Neural crest cell (in vitro differentiated cells): ENCODE measurements around the gene SETBP1. TPM values are rescaled to one million over a fixed set of nuclear protein-coding genes. Genes with fewer than 3 reads are reported as not detected.
A peak's percentile ranks its signal among the peaks of the same experiment; 100 is the strongest.

ENCODE experiments used
- DNase-seq: peaks from one replicate; pipeline ENCODE4 v3.0.0; 2021; ENCODE audit warnings: low read depth, mixed read lengths, low spot score
- H3K27ac Mint-ChIP-seq: one replicate; pipeline ENCODE4 v1.8.0; 2021; ENCODE audit warnings: mild to moderate bottlenecking, mixed read lengths; ENCODE audit not compliant: unreplicated experiment
- H3K27me3 Mint-ChIP-seq: 2 replicates; pipeline ENCODE4 v1.8.0; 2021; ENCODE audit warnings: low read depth, mild to moderate bottlenecking, mixed read lengths
- H3K36me3 Mint-ChIP-seq: 2 replicates; pipeline ENCODE4 v1.8.0; 2021; ENCODE audit warnings: low read depth, mild to moderate bottlenecking, mixed read lengths
- H3K4me1 Mint-ChIP-seq: 2 replicates; pipeline ENCODE4 v1.8.0; 2021; ENCODE audit warnings: mixed read lengths
- H3K4me3 Mint-ChIP-seq: one replicate; pipeline ENCODE4 v1.8.0; 2021; ENCODE audit warnings: mild to moderate bottlenecking, mixed read lengths
- H3K9me3 Mint-ChIP-seq: 2 replicates; pipeline ENCODE4 v1.8.0; 2021; ENCODE audit warnings: mixed read lengths
- CTCF ChIP-seq: fragments of 200-600 bp; sonication (generic); conservative IDR thresholded peaks from 2 replicates; pipeline ENCODE4 v1.5.0; 2021; ENCODE audit warnings: antibody characterized with exemption, mild to moderate bottlenecking
- total RNA-seq: library from RNA; stranded (reverse); gene quantifications from 2 replicates; pipeline ENCODE4 v1.2.1, GENCODE V29; 2021

The SETBP1 gene
- total RNA-seq, 1 donor from 2014 or later = 38.9 TPM

- H3K4me3 Mint-ChIP-seq = no peak overlapping the region
- DNase-seq = no peak
These were observed 122.4 kb downstream of the SETBP1 start for GRCh38 chr18:44803019-44803650.

GRCh38 chr18:44804033-44804432, 123.3 kb downstream of the SETBP1 start:
- no peak for DNase-seq
- no peak overlapping the region for H3K27ac Mint-ChIP-seq
- peaks cover 36% of the 10 kb centered on the region for H3K36me3 Mint-ChIP-seq
- no peak for TF ChIP-seq CTCF
- H3K4me3 Mint-ChIP-seq = no peak overlapping the region
- peaks cover 5% of the 10 kb centered on the region for H3K9me3 Mint-ChIP-seq
- H3K4me1 Mint-ChIP-seq = peaks cover 39% of the 10 kb centered on the region
- no peaks in the 10 kb centered on the region for H3K27me3 Mint-ChIP-seq

More at GRCh38 chr18:44803019-44803650, 122.4 kb downstream of the SETBP1 start:
- Mint-ChIP-seq H3K4me1 (peaks cover 34% of the 10 kb centered on the region), H3K27me3 (no peaks in the 10 kb centered on the region), H3K27ac (peak overlapping the region; percentile 30), H3K36me3 (peaks cover 34% of the 10 kb centered on the region), H3K9me3 (peaks cover 5% of the 10 kb centered on the region)
- no peak for TF ChIP-seq CTCF

DNA sequence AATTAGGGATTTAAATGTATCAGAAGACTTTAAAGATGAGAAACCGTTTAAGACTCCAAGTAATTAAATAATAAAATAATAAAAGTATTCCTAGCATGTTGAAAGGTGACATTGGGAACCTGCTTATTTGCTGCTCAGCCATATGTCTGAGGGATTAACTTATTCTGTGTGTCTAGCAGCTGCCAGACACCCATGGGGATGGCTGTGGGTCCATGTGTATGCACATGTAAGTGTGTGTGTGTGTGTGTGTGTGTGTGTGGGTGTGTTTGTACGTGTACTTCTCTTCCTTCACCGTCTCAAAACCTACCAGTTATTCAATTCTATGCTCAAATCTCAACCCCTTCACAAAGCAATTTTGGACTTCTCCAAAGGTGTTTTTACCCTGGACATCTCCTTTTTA, 124.5 kb downstream of the SETBP1 start:
- no peak overlapping the region for H3K4me3 Mint-ChIP-seq
- H3K27ac Mint-ChIP-seq = no peak overlapping the region
- H3K4me1 Mint-ChIP-seq = peaks cover 34% of the 10 kb centered on the region
- no peak for TF ChIP-seq CTCF
- H3K9me3 Mint-ChIP-seq = peaks cover 4% of the 10 kb centered on the region
- no peaks in the 10 kb centered on the region for H3K27me3 Mint-ChIP-seq
- H3K36me3 Mint-ChIP-seq = peaks cover 29% of the 10 kb centered on the region
- DNase-seq = no peak

- no peak for DNase-seq
- peaks cover 34% of the 10 kb centered on the region for H3K4me1 Mint-ChIP-seq
- H3K27ac Mint-ChIP-seq = no peak overlapping the region
- H3K36me3 Mint-ChIP-seq = peaks cover 28% of the 10 kb centered on the region
- no peak for TF ChIP-seq CTCF
- no peaks in the 10 kb centered on the region for H3K9me3 Mint-ChIP-seq
- H3K27me3 Mint-ChIP-seq = no peaks in the 10 kb centered on the region
- H3K4me3 Mint-ChIP-seq = no peak overlapping the region
These were observed 125.0 kb downstream of the SETBP1 start for GRCh38 chr18:44805643-44806042.

GRCh38 chr18:44807766-44808165, 127.1 kb downstream of the SETBP1 start:
- Mint-ChIP-seq H3K4me1 (peaks cover 25% of the 10 kb centered on the region), H3K27ac (no peak overlapping the region), H3K36me3 (peaks cover 13% of the 10 kb centered on the region), H3K9me3 (no peaks in the 10 kb centered on the region), H3K27me3 (no peaks in the 10 kb centered on the region), H3K4me3 (no peak overlapping the region)
- no peak for DNase-seq
- TF ChIP-seq CTCF = no peak
